Subcutaneous abdominal adipose tissue (tissue), 5 donors: ENCODE measurements around the gene FAM50A.

Source experiments
- H3K27ac ChIP-seq: one replicate; pipeline ENCODE4 v1.7.0; 2013; ENCODE audit warnings: low read depth, mild to moderate bottlenecking, inconsistent platforms, low read length, moderate library complexity
- H3K27me3 ChIP-seq, 5 donors: one replicate each; pipeline ENCODE4 v1.7.0; 2013; ENCODE audit warnings: low read length in 5 of 5, inconsistent platforms in 1 of 5; ENCODE audit not compliant: control insufficient read depth in 5 of 5, insufficient read depth in 4 of 5
- H3K36me3 ChIP-seq, 5 donors: one replicate each; pipeline ENCODE4 v1.7.0; 2013; ENCODE audit warnings: low read length in 5 of 5; ENCODE audit not compliant: control insufficient read depth in 5 of 5, insufficient read depth in 5 of 5
- H3K4me1 ChIP-seq, 5 donors: one replicate each; pipeline ENCODE4 v1.7.0; 2013; ENCODE audit warnings: low read length in 5 of 5, mild to moderate bottlenecking in 3 of 5, moderate library complexity in 1 of 5; ENCODE audit not compliant: control insufficient read depth in 5 of 5, insufficient read depth in 5 of 5
- H3K4me3 ChIP-seq, 5 donors: one replicate each; pipeline ENCODE4 v1.7.0; 2013; ENCODE audit warnings: low read length in 5 of 5, low read depth in 1 of 5
- H3K9ac ChIP-seq, 5 donors: one replicate each; pipeline ENCODE4 v1.7.0; 2013; ENCODE audit warnings: low read length in 5 of 5, mild to moderate bottlenecking in 4 of 5, moderate library complexity in 3 of 5
- H3K9me3 ChIP-seq, 5 donors: one replicate each; pipeline ENCODE4 v1.7.0; 2013; ENCODE audit warnings: low read length in 5 of 5; ENCODE audit not compliant: control insufficient read depth in 5 of 5
- donor health status: healthy.
- donor health status: healthy.
- donor health status: healthy.
- donor health status: healthy.
- donor health status: healthy.

FAM50A gene

DNA sequence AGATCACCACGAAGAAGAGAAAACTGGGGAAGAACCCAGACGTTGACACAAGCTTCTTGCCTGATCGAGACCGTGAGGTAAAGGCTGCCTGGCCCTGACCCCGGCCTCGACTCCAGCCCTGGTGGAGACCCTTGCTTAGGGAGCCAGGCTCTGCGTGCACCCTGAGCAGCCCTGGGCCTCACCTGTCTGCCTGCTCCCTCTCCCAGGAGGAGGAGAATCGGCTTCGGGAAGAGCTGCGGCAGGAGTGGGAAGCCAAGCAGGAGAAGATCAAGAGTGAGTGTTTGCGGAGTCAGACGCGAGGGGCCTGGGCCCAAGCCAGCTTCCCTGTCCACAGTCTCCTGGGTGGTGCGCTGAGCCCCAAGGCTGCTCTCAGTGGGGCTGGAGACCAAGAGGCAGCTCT lies 4.5 kb downstream of the FAM50A start:
- Histone ChIP-seq H3K9ac (no peak overlapping the region), H3K4me1 (peaks cover 0 to 23% (median 16%) of the 10 kb centered on the region in 5 donors), H3K27ac (no peak overlapping the region), H3K9me3 (no peaks in the 10 kb centered on the region), H3K4me3 (no peak overlapping the region), H3K36me3 (peaks cover 0 to 58% (median 35%) of the 10 kb centered on the region in 5 donors), H3K27me3 (peaks cover 3 to 13% (median 7%) of the 10 kb centered on the region in 5 donors)

DNA sequence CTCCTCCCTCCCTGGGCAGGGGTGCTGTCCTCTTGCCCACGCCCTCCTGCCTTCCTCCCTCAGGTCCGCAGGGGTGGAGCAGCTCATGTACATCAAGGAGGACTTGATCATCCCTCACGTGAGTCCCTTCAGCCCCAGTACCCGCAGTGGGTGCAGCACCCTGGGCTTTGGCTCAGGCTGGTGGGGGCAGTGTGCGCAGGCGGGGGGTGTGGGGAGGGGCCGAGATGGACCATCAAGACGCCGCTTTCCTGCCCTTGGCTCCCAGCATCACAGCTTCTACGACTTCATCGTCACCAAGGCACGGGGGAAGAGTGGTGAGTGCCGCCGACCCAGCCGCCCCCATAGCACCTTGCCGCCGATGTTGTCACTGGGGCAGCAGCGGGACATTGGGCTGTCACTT lies 5.7 kb downstream of the FAM50A start:
- peaks cover 0 to 58% (median 35%) of the 10 kb centered on the region in 5 donors for H3K36me3 ChIP-seq
- no peaks in the 10 kb centered on the region for H3K9me3 ChIP-seq
- peaks cover 3 to 12% (median 10%) of the 10 kb centered on the region in 5 donors for H3K27me3 ChIP-seq
- H3K27ac ChIP-seq = no peak overlapping the region
- H3K4me3 ChIP-seq = no peak overlapping the region
- peaks cover 0 to 18% (median 10%) of the 10 kb centered on the region in 5 donors for H3K4me1 ChIP-seq
- no peak overlapping the region for H3K9ac ChIP-seq

DNA sequence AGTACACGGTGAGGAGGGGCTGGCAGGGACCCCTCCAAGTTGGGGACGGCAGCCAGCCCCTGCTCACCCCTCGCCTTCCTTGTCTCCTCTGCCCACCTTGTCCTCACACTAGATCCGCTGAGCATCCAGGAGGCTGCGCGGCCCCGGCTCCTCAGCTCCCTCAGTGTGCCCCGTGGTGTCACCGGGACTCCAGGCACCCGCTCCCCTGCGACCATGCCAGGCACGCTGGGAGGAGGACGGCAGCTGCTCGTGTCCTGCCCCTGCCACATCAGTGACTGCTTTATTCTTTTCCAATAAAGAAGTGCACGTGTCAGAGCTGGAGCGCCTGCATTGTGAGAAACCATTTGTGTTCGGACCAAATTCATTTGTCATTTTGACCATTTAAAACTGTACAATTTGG lies 6.4 kb downstream of the FAM50A start:
- H3K27ac ChIP-seq = no peak overlapping the region
- peaks cover 0 to 58% (median 35%) of the 10 kb centered on the region in 5 donors for H3K36me3 ChIP-seq
- H3K4me1 ChIP-seq = peaks cover 0 to 11% (median 3%) of the 10 kb centered on the region in 5 donors
- H3K4me3 ChIP-seq = no peak overlapping the region
- no peaks in the 10 kb centered on the region for H3K9me3 ChIP-seq
- peaks cover 3 to 11% (median 8%) of the 10 kb centered on the region in 5 donors for H3K27me3 ChIP-seq
- no peak overlapping the region for H3K9ac ChIP-seq

DNA sequence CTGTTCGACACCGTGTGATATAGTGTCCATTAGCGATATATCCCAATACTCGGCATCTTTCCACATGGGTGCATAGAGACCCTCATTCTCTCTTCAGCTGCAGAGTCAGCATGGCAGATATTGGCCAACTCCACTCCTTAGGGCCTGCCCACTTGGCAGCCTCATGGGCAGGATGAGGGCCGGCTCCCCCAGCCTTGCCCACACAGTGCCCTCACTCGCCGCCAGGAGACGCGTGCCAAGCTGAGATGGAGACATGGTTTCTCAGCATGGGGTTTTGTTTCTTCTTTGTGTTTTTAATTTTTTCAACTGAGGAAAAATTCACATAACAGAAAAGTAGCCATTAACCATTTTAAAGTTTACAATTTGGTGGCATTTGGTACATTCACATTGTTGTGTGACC lies 8.9 kb downstream of the FAM50A start:
- Histone ChIP-seq H3K27me3 (peaks cover 2 to 10% (median 6%) of the 10 kb centered on the region in 5 donors), H3K9ac (no peak overlapping the region), H3K27ac (no peak overlapping the region), H3K9me3 (no peaks in the 10 kb centered on the region), H3K4me3 (no peak overlapping the region), H3K36me3 (peaks cover 0 to 37% (median 31%) of the 10 kb centered on the region in 5 donors), H3K4me1 (peaks cover 0 to 3% (median 0%) of the 10 kb centered on the region in 5 donors)

DNA sequence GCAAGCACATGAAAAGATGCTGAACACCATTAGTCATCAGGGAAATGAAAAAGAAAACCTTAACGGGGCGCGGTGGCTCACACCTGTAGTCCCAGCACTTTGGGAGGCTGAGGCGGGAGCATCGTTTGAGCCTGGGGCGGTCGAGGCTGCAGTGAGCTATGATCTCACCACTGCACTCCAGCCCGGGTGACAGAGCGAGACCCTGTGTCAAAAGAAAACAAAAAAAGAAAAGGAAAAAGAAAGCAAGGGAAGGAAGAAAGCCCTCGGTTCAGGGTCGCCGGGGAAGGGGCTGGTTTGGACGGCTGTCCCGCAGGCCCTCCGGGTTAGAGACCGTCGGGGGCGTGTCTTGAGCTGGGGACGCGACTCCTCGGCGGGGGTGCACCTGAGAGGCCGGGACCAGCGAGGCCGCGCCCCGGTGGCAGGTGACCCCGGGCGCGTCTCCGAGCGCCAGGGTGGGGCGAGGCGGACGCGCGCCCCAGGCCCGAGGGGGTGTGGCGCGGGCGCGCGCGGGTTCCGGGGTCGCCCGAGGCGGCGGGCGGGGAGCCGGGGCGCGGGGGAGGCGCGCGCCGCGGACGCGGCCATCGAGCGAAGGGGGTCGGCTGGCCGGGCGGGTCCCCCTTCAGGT lies 13.7 kb downstream of the FAM50A start:
- Histone ChIP-seq H3K4me3 (peak overlapping the region in 4 of 5 donors; percentile 50 to 74 (median 57)), H3K9ac (peak overlapping the region in 1 of 5 donors; percentile 7), H3K36me3 (peaks cover 0 to 20% (median 14%) of the 10 kb centered on the region in 5 donors), H3K27me3 (peaks cover 0 to 6% (median 2%) of the 10 kb centered on the region in 5 donors), H3K4me1 (peaks cover 0 to 20% (median 12%) of the 10 kb centered on the region in 5 donors), H3K9me3 (no peaks in the 10 kb centered on the region), H3K27ac (no peak overlapping the region)

DNA sequence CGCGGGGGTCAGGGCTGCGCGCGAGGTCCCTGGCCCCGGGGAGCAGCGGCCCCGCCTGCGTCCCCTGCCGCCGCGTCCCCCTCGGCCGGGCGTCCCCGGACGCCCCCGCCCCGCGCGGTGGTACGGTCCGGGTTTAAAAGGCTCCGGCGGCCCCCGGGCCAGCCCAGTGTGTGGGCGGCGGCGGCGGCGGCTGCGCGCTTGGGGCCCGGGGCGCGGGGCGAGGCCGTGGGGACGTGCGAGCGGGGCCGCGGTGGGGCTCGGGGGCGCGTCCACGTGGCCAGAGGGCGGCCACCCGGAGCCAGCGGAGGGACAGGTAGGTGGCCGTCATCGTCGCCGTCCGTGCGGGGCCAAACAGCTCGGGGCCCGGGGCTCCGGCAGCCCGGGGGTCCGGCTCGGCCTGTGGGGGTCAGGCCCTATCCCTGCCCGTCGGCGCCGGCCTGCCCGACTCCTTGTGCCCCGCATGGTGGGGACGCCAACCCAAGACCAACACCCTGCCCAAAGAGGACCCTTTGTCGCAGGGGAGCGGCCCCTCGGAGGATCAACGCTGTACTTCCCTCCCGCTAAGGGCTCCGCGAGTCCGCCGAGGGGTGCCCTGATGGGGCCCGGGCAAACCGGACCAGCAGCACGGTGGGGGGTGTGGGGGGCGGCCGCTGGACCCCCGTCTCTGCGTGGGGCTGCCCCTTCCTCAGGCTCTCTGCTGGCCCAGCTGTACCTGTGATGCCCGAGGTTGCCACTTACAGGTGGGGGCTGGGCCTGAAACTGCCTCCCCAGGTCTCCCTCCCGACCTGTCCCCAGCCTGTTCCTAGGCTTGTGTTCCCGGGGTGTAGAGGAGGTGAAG lies 14.4 kb downstream of the FAM50A start, which contains the start of gene PLXNA3:
Gene PLXNA3, plus strand, starts transcription at position 166 of the 838 bp plus-strand sequence. CDS start 1,903 bp downstream, outside the sequence.
- H3K36me3 ChIP-seq = peaks cover 0 to 25% (median 14%) of the 10 kb centered on the region in 5 donors
- H3K27ac ChIP-seq = no peak within 1 kb of the TSS
- peak within 1 kb of the TSS; percentile 59 to 74 (median 66) for H3K4me3 ChIP-seq
- H3K4me1 ChIP-seq = peaks cover 0 to 20% (median 12%) of the 10 kb centered on the region in 5 donors
- H3K27me3 ChIP-seq = peaks cover 0 to 6% (median 0%) of the 10 kb centered on the region in 5 donors
- peak within 1 kb of the TSS in 4 of 5 donors; percentile 54 to 73 (median 60) for H3K9ac ChIP-seq
- no peaks in the 10 kb centered on the region for H3K9me3 ChIP-seq

DNA sequence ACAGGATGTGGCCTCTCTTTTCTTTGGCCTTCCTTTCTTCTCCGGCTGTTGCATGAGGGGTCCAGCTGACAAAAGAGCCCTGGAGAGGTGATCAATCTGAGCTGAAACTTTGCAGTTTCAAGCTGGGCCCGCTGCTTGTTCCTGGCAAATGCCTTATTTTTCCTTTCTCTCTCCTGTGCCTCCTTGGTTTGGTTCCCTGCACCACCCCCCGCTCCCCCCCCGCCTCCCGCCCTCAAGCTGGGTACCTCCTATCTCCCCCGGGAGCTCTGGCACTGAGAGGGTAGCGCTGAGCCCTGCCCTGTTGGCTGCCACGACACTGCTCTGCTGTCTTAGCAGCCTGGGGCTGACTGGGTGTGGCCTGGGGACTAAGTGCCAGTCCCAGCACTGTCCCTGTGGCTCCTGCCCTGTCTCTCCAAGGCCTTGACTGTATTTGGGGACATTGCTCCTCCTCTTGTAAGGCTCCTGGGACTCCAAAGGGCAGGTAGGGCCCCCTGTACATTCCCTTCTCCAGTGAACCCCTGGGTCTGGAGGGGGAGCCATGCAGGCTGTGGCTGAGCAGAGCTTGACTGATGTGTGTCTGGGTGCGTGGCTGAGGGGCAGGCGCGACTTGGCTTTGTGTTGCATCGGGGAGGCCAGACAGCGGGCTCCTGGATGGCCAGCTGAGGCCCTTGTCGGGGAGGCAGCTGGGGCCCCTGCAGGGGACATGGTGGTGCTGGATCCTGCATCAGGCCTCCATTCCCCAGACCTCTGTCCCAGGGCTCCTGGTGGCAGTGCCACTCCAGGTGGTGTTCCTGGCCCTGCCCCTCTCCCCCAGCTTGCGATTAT lies 15.2 kb downstream of the FAM50A start:
- peak overlapping the region; percentile 59 to 74 (median 66) for H3K4me3 ChIP-seq
- H3K9ac ChIP-seq = peak overlapping the region in 4 of 5 donors; percentile 54 to 73 (median 60)
- H3K27me3 ChIP-seq = peaks cover 0 to 6% (median 3%) of the 10 kb centered on the region in 5 donors
- peaks cover 0 to 20% (median 12%) of the 10 kb centered on the region in 5 donors for H3K4me1 ChIP-seq
- no peaks in the 10 kb centered on the region for H3K9me3 ChIP-seq
- H3K36me3 ChIP-seq = peaks cover 0 to 32% (median 19%) of the 10 kb centered on the region in 5 donors
- H3K27ac ChIP-seq = no peak overlapping the region

DNA sequence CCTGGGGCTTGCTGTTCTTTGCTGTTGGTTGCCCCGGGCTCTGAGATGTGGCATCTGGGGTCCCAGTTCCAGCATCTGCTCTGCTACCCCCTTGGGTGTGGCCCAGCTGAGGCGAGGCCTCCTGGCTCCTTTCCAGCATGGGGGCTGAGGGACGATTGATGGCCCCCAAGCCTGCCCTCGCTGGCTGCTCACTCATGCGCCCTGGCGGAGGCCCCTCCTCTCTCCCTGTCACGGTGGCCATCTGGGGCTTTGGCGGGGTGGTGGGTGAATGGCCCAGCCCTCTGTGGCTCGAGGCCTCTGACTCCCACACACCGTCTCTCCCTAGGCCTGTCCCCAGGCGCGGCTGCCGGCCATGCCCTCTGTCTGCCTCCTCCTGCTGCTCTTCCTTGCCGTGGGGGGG lies 15.9 kb downstream of the FAM50A start:
- Histone ChIP-seq H3K4me3 (peak overlapping the region in 2 of 5 donors; percentile 39 to 74), H3K27ac (no peak overlapping the region), H3K36me3 (peaks cover 0 to 38% (median 19%) of the 10 kb centered on the region in 5 donors), H3K4me1 (peaks cover 0 to 20% (median 12%) of the 10 kb centered on the region in 5 donors), H3K9ac (peak overlapping the region in 1 of 5 donors; percentile 13), H3K27me3 (peaks cover 0 to 4% (median under 1%) of the 10 kb centered on the region in 5 donors), H3K9me3 (no peaks in the 10 kb centered on the region)

DNA sequence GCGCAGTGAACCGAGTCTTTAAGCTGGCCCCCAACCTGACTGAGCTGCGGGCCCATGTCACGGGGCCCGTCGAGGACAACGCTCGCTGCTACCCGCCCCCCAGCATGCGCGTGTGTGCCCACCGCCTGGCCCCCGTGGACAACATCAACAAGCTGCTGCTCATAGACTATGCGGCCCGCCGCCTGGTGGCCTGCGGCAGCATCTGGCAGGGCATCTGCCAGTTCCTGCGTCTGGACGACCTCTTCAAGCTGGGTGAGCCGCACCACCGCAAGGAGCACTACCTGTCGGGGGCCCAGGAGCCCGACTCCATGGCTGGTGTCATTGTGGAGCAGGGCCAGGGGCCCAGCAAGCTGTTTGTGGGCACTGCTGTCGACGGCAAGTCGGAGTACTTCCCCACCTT lies 16.4 kb downstream of the FAM50A start:
- peaks cover 0 to 4% (median 0%) of the 10 kb centered on the region in 5 donors for H3K27me3 ChIP-seq
- H3K9me3 ChIP-seq = no peaks in the 10 kb centered on the region
- peaks cover 0 to 43% (median 22%) of the 10 kb centered on the region in 5 donors for H3K36me3 ChIP-seq
- H3K4me3 ChIP-seq = no peak overlapping the region
- no peak overlapping the region for H3K27ac ChIP-seq
- H3K4me1 ChIP-seq = peaks cover 0 to 20% (median 12%) of the 10 kb centered on the region in 5 donors
- H3K9ac ChIP-seq = no peak overlapping the region
